K562 (cell line): ENCODE data around the gene PPP1R13L. TPM values are rescaled to one million over a fixed set of nuclear protein-coding genes. Genes with fewer than 3 reads are reported as not detected.

Experiments
- CBX3 ChIP-seq, 2 experiments: IDR thresholded peaks; 1 replicate in 1 of 2; 2 replicates in 1 of 2; pipeline ENCODE4 v1.6.1; 2012; ENCODE audit warnings: inconsistent platforms in 2 of 2, low read length in 2 of 2, borderline replicate concordance in 1 of 2, control low read depth in 1 of 2
- CHD1 ChIP-seq: fragments of 200-600 bp; sonication (generic); IDR thresholded peaks from one replicate; pipeline ENCODE4 v1.6.1; 2012; ENCODE audit warnings: mild to moderate bottlenecking, moderate library complexity, low read length, inconsistent platforms
- CREBBP ChIP-seq: IDR thresholded peaks from one replicate; pipeline ENCODE4 v1.6.1; 2012; ENCODE audit warnings: low read depth, mild to moderate bottlenecking, control low read depth, inconsistent platforms, low read length
- CTBP1 ChIP-seq: fragments of 450-650 bp; IDR thresholded peaks from 2 replicates; pipeline ENCODE4 v1.6.1; 2016; ENCODE audit warnings: borderline replicate concordance
- KDM5B ChIP-seq: fragments of 200-600 bp; sonication (generic); IDR thresholded peaks from 2 replicates; pipeline ENCODE4 v1.6.1; 2012; ENCODE audit warnings: low read depth, mild to moderate bottlenecking, moderate library complexity, low read length, control low read depth, inconsistent platforms; ENCODE audit not compliant: insufficient replicate concordance
- NELFE ChIP-seq: IDR thresholded peaks from 2 replicates; pipeline ENCODE4 v1.6.1; 2011; ENCODE audit warnings: mild to moderate bottlenecking; ENCODE audit not compliant: insufficient read depth, insufficient read length
- NFYB ChIP-seq: IDR thresholded peaks from 2 replicates; pipeline ENCODE4 v1.6.1; 2011; ENCODE audit warnings: mild to moderate bottlenecking, moderate library complexity; ENCODE audit not compliant: insufficient read length; ENCODE audit errors: extremely low read depth
- NR4A1 ChIP-seq, 2 experiments: fragments of 250-450 bp in 1 of 2; fragments of 450-650 bp in 1 of 2; sonication (Bioruptor Pico) in 1 of 2; IDR thresholded peaks; 2 replicates each; pipeline versions ENCODE4 v1.4.0 to v1.6.1; 2016 to 2020; ENCODE audit warnings: mild to moderate bottlenecking in 2 of 2, missing compliant biosample characterization in 1 of 2, missing genetic modification characterization in 1 of 2, moderate library complexity in 1 of 2
- RBM25 ChIP-seq: fragments of 200-400 bp; formaldehyde crosslinking; IDR thresholded peaks from 2 replicates; pipeline ENCODE4 v1.6.1; 2018; ENCODE audit warnings: low read length, low read depth, moderate library complexity; ENCODE audit not compliant: severe bottlenecking
- SMAD1 ChIP-seq: fragments of 150-350 bp; IDR thresholded peaks from 2 replicates; pipeline ENCODE4 v1.6.1; 2014; ENCODE audit warnings: low read length, low read depth; ENCODE audit not compliant: partially characterized antibody
- SMAD3 ChIP-seq: fragments of 450-650 bp; formaldehyde crosslinking; conservative IDR thresholded peaks from 2 replicates; pipeline ENCODE4 v1.4.0; 2020; ENCODE audit warnings: mild to moderate bottlenecking
- SREBF2 ChIP-seq: sonication (generic); formaldehyde crosslinking; IDR thresholded peaks from 2 replicates; pipeline ENCODE4 v1.4.0; 2020; ENCODE audit warnings: mild to moderate bottlenecking, missing genetic modification reagents
- TRIM28 ChIP-seq: fragments of 450-650 bp; IDR thresholded peaks from 2 replicates; pipeline ENCODE4 v1.6.1; 2017
- ZNF766 ChIP-seq: fragments of 200-800 bp; sonication (Bioruptor generic); conservative IDR thresholded peaks from 2 replicates; pipeline ENCODE4 v1.6.1; 2016; ENCODE audit warnings: missing genetic modification characterization, missing compliant biosample characterization
- ZSCAN29 ChIP-seq: fragments of 450-650 bp; IDR thresholded peaks from 2 replicates; pipeline ENCODE4 v1.6.1; 2017
- polyA plus RNA-seq, 8 experiments: library from polyadenylated mRNA; depleted of rRNA in 4 of 8; stranded (reverse) in 5 of 8; unstranded in 3 of 8; fragments of >200 nt; fragmentation: Nextera tagmentation in 2 of 8; fragmentation: Illumina TruSeq in 1 of 8; extraction: Ambion mirVana in 2 of 8; extraction: Trizol in 1 of 8; gene quantifications; 2 replicates each; pipeline versions ENCODE4 v1.2.1 to v1.2.3, GENCODE V29; 2011 to 2014; ENCODE audit warnings: inconsistent platforms in 1 of 8, missing spikeins in 1 of 8
- total RNA-seq, 7 experiments: library from RNA; depleted of rRNA in 6 of 7; stranded (reverse); fragments of >200 nt in 6 of 7; fragmentation: Illumina TruSeq in 2 of 7; extraction: Trizol in 2 of 7; gene quantifications; 2 replicates each; pipeline versions ENCODE4 v1.2.1 to v1.2.3, GENCODE V29; 2011 to 2021; ENCODE audit warnings: low replicate concordance in 1 of 7
- TF ChIP-seq, protein P1 (sequence below): fragments of 250-450 bp; sonication (Bioruptor Pico); IDR thresholded peaks from 2 replicates; pipeline ENCODE4 v1.8.0; 2022; ENCODE audit warnings: inconsistent platforms, mild to moderate bottlenecking, moderate library complexity, borderline replicate concordance
- TF ChIP-seq, protein P2 (sequence below): fragments of 250-450 bp; sonication (Bioruptor Pico); IDR thresholded peaks from 2 replicates; pipeline ENCODE4 v1.5.0; 2021; ENCODE audit warnings: mild to moderate bottlenecking, moderate library complexity
- TF ChIP-seq, protein P3 (sequence below), 2 experiments: fragments of 450-650 bp; conservative IDR thresholded peaks; 2 replicates each; pipeline ENCODE4 v1.6.1; 2017; ENCODE audit warnings: mild to moderate bottlenecking in 2 of 2, moderate library complexity in 2 of 2
- TF ChIP-seq, protein P4 (sequence below): sonication (generic); formaldehyde crosslinking; IDR thresholded peaks from 2 replicates; pipeline ENCODE4 v1.9.0; 2022; ENCODE audit warnings: mild to moderate bottlenecking, missing genetic modification reagents

The PPP1R13L gene
- total and polyA plus RNA-seq, 9 of the 15 experiments (the other 6 are each of a cell fraction or from before 2014, with no cell fraction given), result 0.32 to 6.7 (median 2.0) TPM

DNA sequence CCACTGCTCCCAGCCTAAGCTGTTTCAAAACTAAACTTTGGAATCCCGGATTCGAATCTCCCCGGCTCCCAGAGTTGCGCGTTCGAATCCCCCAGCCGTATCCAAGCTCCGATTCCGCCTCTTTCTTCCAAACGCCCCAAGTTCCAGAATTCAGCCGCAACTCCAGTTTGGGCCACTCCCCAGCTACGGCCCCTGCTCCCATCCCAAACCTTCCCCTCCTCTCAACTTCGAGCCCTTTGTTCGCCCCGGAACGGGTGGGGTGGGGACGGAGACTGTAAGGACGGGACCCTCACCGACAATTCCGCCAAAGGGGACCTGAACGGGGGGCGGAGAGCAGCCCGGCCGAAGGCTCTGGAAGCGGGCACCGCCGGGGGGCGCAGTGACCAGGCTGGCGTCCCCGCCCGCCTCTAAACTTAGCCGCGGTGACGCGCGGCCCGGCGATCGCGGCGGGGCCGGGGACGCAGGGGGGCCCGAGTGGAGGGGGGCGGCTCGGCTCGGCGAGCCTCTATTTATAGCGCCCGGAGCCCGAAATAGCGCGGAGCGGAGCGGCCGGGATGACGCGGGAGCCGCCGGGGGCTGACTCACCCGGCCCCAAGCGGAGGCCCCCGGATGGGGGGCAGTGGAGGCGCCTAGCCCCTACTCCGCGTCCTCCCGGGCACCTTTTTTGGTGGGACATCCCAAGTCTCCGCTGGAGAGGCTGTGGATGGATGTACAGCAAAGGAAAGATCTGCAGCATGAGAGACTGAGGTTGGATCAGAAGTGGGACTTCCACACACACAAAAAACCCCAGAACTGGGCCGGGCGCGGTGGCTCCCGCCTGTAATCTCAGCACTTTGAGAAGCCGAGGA lies 23.7 kb upstream of the PPP1R13L start (continued):
- peak in 1 of 2 experiments; percentile 40; a peak in 1 of 3 replicates for TF ChIP-seq CBX3 (IDR thresholded peaks at IDR 0.05; ENCODE audit: borderline replicate concordance in 1 of 2, low read length in 2 of 2)
- TF ChIP-seq ZSCAN29, result no peak
- no peak for TF ChIP-seq NR4A1 (CRISPR knock-in tag; IDR thresholded peaks at IDR 0.05)
- TF ChIP-seq NR4A1 (tag; IDR thresholded peaks at IDR 0.05), result no peak
- no peak for TF ChIP-seq NELFE
- peak; percentile 54; the same call in 1 of the 2 replicates for TF ChIP-seq CTBP1
- TF ChIP-seq KDM5B, result peak; percentile 35
- TF ChIP-seq RBM25, result peak; percentile 91
- no peak for TF ChIP-seq SREBF2 (CRISPR knock-in tag)
- TF ChIP-seq, protein P1, sequence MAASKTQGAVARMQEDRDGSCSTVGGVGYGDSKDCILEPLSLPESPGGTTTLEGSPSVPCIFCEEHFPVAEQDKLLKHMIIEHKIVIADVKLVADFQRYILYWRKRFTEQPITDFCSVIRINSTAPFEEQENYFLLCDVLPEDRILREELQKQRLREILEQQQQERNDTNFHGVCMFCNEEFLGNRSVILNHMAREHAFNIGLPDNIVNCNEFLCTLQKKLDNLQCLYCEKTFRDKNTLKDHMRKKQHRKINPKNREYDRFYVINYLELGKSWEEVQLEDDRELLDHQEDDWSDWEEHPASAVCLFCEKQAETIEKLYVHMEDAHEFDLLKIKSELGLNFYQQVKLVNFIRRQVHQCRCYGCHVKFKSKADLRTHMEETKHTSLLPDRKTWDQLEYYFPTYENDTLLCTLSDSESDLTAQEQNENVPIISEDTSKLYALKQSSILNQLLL (CRISPR knock-in tag), result no peak
- peak; percentile 65 for TF ChIP-seq CHD1
- TF ChIP-seq, protein P2, sequence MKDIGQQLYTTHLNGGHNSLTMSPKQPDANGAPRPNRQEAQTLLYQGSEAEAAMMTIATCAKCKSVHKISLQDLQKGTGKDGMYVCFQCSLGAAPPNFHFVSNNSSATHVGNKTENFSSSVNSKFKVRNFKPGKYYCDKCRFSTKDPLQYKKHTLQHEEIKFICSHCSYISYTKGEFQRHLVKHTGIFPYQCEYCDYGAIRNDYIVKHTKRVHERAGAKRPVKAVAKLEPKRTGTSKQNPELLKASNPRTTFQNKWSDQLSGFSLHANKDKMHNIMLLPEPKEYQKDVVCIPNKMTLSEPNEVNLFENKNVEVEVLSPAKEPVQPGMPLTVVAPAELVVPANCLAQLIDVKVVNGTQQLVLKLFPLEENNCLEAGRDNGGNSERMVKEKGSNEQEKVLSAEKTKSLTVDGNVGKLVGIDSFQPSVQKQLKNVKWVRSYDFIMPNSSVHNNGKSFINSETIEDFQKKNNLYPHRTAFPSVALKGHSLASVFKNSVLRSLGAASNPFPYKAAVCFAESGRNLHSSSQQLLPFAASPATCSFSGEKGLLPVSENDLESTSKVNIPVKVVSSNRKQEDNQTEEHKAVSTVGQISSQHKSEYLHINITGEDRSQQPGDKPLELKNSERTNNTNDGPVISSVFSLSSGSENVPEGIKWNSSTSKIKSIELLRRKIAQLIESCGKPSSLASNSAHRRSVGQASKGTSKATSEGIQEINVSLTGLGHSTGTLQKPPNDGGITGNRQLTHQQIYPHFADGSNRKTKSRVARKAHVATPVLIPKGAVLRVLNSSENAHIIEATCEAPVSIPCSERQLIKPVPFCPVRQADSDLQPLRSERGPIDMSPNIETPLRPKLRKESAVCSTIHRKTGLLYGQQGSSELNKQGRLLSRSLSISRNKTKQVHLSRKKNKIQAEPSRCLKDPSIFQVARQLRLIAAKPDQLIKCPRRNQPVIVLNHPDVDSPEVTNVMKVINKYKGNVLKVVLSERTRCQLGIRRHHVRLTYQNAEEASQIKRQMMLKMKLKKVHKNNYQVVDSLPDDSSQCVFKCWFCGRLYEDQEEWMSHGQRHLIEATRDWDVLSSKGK, result no peak
- 0 out of 2 replicates have a peak, but pooled peaks have one; percentile 30 for TF ChIP-seq ZNF766 (CRISPR knock-in tag)
- TF ChIP-seq SMAD3 (CRISPR knock-in tag), result no peak
- no peak for TF ChIP-seq NFYB
- TF ChIP-seq CREBBP, result no peak
- no peak for TF ChIP-seq TRIM28
- peak; percentile 42 for TF ChIP-seq SMAD1
- TF ChIP-seq, protein P3, sequence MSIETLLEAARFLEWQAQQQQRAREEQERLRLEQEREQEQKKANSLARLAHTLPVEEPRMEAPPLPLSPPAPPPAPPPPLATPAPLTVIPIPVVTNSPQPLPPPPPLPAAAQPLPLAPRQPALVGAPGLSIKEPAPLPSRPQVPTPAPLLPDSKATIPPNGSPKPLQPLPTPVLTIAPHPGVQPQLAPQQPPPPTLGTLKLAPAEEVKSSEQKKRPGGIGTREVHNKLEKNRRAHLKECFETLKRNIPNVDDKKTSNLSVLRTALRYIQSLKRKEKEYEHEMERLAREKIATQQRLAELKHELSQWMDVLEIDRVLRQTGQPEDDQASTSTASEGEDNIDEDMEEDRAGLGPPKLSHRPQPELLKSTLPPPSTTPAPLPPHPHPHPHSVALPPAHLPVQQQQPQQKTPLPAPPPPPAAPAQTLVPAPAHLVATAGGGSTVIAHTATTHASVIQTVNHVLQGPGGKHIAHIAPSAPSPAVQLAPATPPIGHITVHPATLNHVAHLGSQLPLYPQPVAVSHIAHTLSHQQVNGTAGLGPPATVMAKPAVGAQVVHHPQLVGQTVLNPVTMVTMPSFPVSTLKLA (conservative IDR thresholded peaks at IDR 0.05), result 0 out of 4 replicates have a peak, but pooled peaks of 1 of the 2 experiments have one; percentile 22
- TF ChIP-seq, protein P4, sequence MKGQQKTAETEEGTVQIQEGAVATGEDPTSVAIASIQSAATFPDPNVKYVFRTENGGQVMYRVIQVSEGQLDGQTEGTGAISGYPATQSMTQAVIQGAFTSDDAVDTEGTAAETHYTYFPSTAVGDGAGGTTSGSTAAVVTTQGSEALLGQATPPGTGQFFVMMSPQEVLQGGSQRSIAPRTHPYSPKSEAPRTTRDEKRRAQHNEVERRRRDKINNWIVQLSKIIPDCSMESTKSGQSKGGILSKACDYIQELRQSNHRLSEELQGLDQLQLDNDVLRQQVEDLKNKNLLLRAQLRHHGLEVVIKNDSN, result no peak
